ENCODE results near the gene ESRRA. TPM values are rescaled to one million over a fixed set of nuclear protein-coding genes. Genes with fewer than 3 reads are reported as not detected.

The ESRRA gene
- total and polyA plus RNA-seq, 12 donors, result 18.2 to 74.4 (median 54.5) TPM

DNA sequence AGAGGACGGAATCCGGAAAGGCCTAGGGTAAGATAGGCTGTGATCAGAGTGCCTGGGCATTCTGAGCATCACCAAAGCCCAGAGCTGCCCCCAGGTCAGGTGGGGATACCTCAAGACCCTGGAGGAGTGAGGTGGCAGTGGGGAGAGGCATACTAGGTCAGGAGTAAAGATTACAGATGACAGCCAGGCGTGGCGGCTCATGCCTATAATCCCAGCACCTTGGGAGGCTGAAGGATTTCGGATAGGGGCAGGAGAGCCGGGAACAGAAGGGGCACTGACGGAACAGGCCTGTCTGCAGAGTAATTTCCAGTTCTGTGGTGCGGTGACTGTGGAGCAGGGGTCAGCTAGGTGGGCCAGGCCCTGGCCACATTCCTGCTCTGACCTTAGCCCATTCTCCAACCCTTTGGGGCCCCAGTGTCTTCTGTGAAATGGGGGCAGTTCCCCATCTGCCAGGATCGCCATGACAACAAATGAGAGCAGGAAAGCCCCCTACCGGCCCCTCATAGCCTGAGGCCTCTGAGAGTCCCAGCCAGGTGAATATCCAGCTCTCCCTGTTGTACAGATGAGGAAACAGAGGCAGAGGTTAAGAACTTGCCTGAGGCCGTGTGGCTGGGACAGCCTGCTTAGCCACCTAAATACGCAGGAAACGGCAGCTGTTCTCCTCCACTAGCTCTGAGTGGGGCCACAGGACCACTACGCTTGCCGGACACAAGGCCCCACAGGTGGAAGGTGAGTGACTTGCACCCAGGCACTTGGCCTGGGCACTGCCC, 30.1 kb upstream of the ESRRA start:
- intact Hi-C loops (cut with DNase I), result no loop called here
- Histone ChIP-seq H3K4me1 (replicated peaks in 1 of 2) (peaks cover 7 to 11% of the 10 kb centered on the region in 2 donors), H3K36me3 (replicated peaks in 1 of 2) (peaks cover 0 to 31% of the 10 kb centered on the region in 2 donors), H3K9me3 (replicated peaks in 1 of 3) (no peaks in the 10 kb centered on the region), H3K27ac (no peak overlapping the region), H3K4me3 (no peak overlapping the region), H3K27me3 (no peaks in the 10 kb centered on the region)
- WGBS, 4 donors, result 88 to 92% (median 92%) methylated on average over 8 to 15 of the region's 15 CpGs
- no peak for DNase-seq
- no peak for TF ChIP-seq POLR2A (IDR thresholded peaks at IDR 0.05)
- TF ChIP-seq, protein P1, sequence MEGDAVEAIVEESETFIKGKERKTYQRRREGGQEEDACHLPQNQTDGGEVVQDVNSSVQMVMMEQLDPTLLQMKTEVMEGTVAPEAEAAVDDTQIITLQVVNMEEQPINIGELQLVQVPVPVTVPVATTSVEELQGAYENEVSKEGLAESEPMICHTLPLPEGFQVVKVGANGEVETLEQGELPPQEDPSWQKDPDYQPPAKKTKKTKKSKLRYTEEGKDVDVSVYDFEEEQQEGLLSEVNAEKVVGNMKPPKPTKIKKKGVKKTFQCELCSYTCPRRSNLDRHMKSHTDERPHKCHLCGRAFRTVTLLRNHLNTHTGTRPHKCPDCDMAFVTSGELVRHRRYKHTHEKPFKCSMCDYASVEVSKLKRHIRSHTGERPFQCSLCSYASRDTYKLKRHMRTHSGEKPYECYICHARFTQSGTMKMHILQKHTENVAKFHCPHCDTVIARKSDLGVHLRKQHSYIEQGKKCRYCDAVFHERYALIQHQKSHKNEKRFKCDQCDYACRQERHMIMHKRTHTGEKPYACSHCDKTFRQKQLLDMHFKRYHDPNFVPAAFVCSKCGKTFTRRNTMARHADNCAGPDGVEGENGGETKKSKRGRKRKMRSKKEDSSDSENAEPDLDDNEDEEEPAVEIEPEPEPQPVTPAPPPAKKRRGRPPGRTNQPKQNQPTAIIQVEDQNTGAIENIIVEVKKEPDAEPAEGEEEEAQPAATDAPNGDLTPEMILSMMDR (IDR thresholded peaks at IDR 0.05), result no peak

DNA sequence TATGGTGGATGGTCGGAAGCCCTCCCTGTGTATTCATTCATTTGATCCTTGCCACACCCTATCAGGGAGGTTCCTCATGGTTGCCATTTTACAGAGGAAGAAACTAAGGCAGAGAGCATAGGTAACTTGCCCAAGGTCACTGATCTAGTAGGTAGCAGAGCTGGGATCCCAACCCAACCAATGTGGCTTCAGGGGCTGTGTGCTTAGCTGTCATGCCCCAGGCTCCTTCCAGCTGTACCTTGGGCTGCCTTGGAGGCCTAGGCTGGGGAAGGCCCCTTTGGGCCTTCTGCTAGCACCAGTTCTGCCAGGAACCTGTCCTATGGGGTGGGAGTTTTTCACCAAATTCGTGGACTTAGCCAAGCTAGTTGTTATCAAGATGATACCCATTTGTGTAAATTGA, 29.5 kb upstream of the ESRRA start:
- peaks cover 0 to 31% of the 10 kb centered on the region in 2 donors for H3K36me3 ChIP-seq (replicated peaks in 1 of 2)
- H3K27me3 ChIP-seq, result no peaks in the 10 kb centered on the region
- DNase-seq, result no peak
- peaks cover 7 to 11% of the 10 kb centered on the region in 2 donors for H3K4me1 ChIP-seq (replicated peaks in 1 of 2)
- H3K4me3 ChIP-seq, result no peak overlapping the region
- intact Hi-C loops (cut with DNase I), result no loop called here
- TF ChIP-seq POLR2A (IDR thresholded peaks at IDR 0.05), result no peak
- TF ChIP-seq, protein P1 (IDR thresholded peaks at IDR 0.05), result no peak
- H3K9me3 ChIP-seq (replicated peaks in 1 of 3), result no peaks in the 10 kb centered on the region
- no peak overlapping the region for H3K27ac ChIP-seq
- WGBS, 4 donors, result 71 to 98% (median 91%) methylated on average over 1 to 2 of the region's 2 CpGs

DNA sequence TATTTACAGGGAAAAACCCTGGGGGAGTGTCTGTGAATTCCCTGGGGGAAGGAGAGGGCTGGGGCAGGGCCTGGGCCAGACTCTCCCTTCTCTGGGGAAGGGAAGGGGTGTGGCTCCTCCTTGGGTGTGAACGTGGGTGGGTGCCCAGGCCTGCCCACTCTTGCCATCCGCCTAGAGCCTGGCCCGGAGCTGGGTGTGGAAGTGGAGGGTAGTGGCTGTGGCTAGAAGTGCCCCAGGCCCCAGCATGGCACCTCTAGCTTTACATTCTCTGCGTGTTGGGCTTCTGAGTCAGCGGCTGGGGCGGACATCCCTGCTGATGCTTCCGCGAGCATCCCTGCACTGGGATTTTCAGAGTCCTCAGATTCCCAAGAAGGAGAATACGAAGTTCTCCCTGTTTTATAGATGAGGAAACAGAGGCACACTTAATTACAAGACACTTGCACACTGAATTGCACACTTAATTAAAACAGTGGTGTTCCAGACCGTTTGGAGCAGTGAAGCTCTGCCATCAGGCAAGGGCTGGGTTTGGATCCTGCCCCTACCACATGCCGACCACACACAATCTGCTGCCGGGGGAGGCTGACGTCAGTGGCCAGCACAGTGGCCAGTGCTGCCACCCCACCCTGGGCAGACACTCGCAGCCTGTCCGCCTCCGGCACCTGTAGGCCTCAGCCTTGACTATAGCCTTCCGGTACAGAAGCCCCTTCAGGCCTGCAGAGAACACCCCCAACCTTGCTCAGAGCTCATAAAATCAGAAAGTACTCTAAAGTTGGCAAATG, 28.5 kb upstream of the ESRRA start:
- 83 to 88% (median 86%) methylated on average over 9 to 17 of the region's 17 CpGs for WGBS, 4 donors
- Histone ChIP-seq H3K27me3 (no peaks in the 10 kb centered on the region), H3K4me3 (no peak overlapping the region), H3K4me1 (replicated peaks in 1 of 2) (peaks cover 3 to 7% of the 10 kb centered on the region in 2 donors), H3K36me3 (replicated peaks in 1 of 2) (peaks cover 0 to 31% of the 10 kb centered on the region in 2 donors), H3K27ac (no peak overlapping the region), H3K9me3 (replicated peaks in 1 of 3) (no peaks in the 10 kb centered on the region)
- DNase-seq, result no peak
- intact Hi-C loops (cut with DNase I), result no loop called here
- TF ChIP-seq POLR2A (IDR thresholded peaks at IDR 0.05), result no peak
- TF ChIP-seq, protein P1 (IDR thresholded peaks at IDR 0.05), result no peak

DNA sequence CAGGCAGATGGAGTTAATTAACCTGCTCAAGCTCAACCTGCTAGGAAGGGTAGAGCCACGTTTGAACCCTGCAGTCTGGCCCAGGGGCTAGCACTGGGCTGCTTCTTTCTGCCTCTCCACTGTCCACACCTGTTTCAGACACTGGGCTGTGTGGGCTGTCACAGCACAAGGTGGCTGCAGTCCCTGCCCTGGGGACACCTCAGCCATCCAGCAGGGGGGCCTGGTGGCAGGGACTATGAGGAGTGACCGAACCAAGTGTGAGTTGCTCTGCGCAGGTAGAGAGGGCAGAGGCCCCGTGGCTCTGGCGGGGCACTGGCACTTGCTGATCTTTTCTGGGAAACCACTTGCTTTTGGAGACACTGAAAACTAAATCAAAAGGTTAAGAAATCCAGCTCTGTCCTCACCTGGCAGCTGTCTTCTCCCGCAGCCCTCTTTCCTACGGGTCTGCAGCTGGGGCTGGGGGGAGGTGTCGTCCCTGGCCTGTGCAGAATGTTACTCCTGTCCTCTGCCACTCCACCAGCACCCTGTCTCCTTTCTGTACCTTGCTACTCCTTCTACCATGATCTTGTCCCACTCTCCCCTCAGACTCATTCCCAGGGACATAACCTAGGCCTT, 26.6 kb upstream of the ESRRA start:
- Histone ChIP-seq H3K36me3 (replicated peaks in 1 of 2) (peaks cover 0 to 34% of the 10 kb centered on the region in 2 donors), H3K4me3 (no peak overlapping the region), H3K27ac (no peak overlapping the region), H3K27me3 (no peaks in the 10 kb centered on the region), H3K9me3 (replicated peaks in 1 of 3) (no peaks in the 10 kb centered on the region), H3K4me1 (replicated peaks in 1 of 2) (peaks cover 4 to 7% of the 10 kb centered on the region in 2 donors)
- intact Hi-C loops (cut with DNase I), result no loop called here
- TF ChIP-seq, protein P1 (IDR thresholded peaks at IDR 0.05), result no peak
- no peak for TF ChIP-seq POLR2A (IDR thresholded peaks at IDR 0.05)
- WGBS, 4 donors, result 82 to 98% (median 87%) methylated on average over 5 to 8 of the region's 8 CpGs
- no peak for DNase-seq
